HepG2 (cell line): ENCODE data around the gene EFNA3. TPM values are rescaled to one million over a fixed set of nuclear protein-coding genes. Genes with fewer than 3 reads are reported as not detected.

ENCODE experiments used
- DNMT1 ChIP-seq: sonication (generic); formaldehyde crosslinking; IDR thresholded peaks from 2 replicates; pipeline ENCODE4 v1.5.1; 2020; ENCODE audit warnings: mild to moderate bottlenecking, missing genetic modification reagents
- GATAD2A ChIP-seq: IDR thresholded peaks from 2 replicates; pipeline ENCODE4 v1.6.1; 2016
- GMEB1 ChIP-seq: sonication (generic); formaldehyde crosslinking; IDR thresholded peaks from 2 replicates; pipeline ENCODE4 v1.5.1; 2020; ENCODE audit warnings: missing genetic modification reagents, mild to moderate bottlenecking, borderline replicate concordance
- HDAC6 ChIP-seq: fragments of 200-600 bp; sonication (generic); IDR thresholded peaks from 2 replicates; pipeline ENCODE4 v1.7.0; 2017; ENCODE audit warnings: mild to moderate bottlenecking, antibody characterized with exemption, low read length, low read depth
- NCOA2 ChIP-seq: sonication (generic); formaldehyde crosslinking; IDR thresholded peaks from 2 replicates; pipeline ENCODE4 v1.8.0; 2022; ENCODE audit warnings: inconsistent platforms
- POGK ChIP-seq: sonication (generic); formaldehyde crosslinking; conservative IDR thresholded peaks from 2 replicates; pipeline ENCODE4 v1.8.0; 2022; ENCODE audit warnings: mild to moderate bottlenecking, moderate library complexity, missing genetic modification reagents
- RBM22 ChIP-seq: fragments of 200-400 bp; formaldehyde crosslinking; optimal IDR thresholded peaks from 2 replicates; pipeline ENCODE3; 2017; ENCODE audit warnings: mild to moderate bottlenecking, low read length, moderate library complexity
- RFXANK ChIP-seq: IDR thresholded peaks from 2 replicates; pipeline ENCODE4 v1.6.1; 2016
- SAP130 ChIP-seq: IDR thresholded peaks from 2 replicates; pipeline ENCODE4 v1.6.1; 2016; ENCODE audit warnings: low read depth
- ZMYM4 ChIP-seq: sonication (generic); formaldehyde crosslinking; IDR thresholded peaks from 2 replicates; pipeline ENCODE4 v1.8.1; 2023; ENCODE audit warnings: mild to moderate bottlenecking, missing genetic modification reagents
- ZNF121 ChIP-seq: sonication (generic); formaldehyde crosslinking; IDR thresholded peaks from 2 replicates; pipeline ENCODE4 v1.5.0; 2020; ENCODE audit warnings: mild to moderate bottlenecking, missing genetic modification reagents
- ZNF264 ChIP-seq: sonication (generic); formaldehyde crosslinking; IDR thresholded peaks from 2 replicates; pipeline ENCODE4 v1.4.0; 2020; ENCODE audit warnings: missing genetic modification reagents
- polyA plus RNA-seq, 8 experiments: library from polyadenylated mRNA; depleted of rRNA in 3 of 8; stranded (reverse) in 7 of 8; unstranded in 1 of 8; fragments of >200 nt; fragmentation: Illumina TruSeq in 4 of 8; extraction: Trizol in 4 of 8; gene quantifications; 2 replicates each; pipeline versions ENCODE4 v1.2.1 to v1.2.3, GENCODE V29; 2011 to 2016; ENCODE audit warnings: low read depth in 4 of 8, missing spikeins in 1 of 8, mixed read lengths in 1 of 8; ENCODE audit not compliant: insufficient read depth in 1 of 8
- total RNA-seq, 5 experiments: library from RNA; depleted of rRNA; stranded (reverse); fragments of >200 nt; fragmentation: Illumina TruSeq; extraction: Trizol; gene quantifications; 2 replicates each; pipeline ENCODE4 v1.2.3, GENCODE V29; 2016; ENCODE audit warnings: low read depth in 1 of 5

EFNA3 gene
- total and polyA plus RNA-seq, 2 of the 13 experiments (the other 11 are each of a cell fraction or from before 2014, with no cell fraction given) = 1.0 to 5.7 TPM

GRCh38 chr1:155048449-155049334 lies 29.9 kb upstream of the EFNA3 start (continued):
- no peak for TF ChIP-seq GMEB1 (CRISPR knock-in tag)
- TF ChIP-seq HDAC6 = no peak
- no peak for TF ChIP-seq RBM22
- TF ChIP-seq ZNF121 (CRISPR knock-in tag) = no peak
- peak; percentile 93 for TF ChIP-seq ZNF264 (CRISPR knock-in tag)
- TF ChIP-seq GATAD2A = 0 out of 2 replicates have a peak, but pooled peaks have one; percentile 47
- no peak for TF ChIP-seq POGK (CRISPR knock-in tag)
- 0 out of 2 replicates have a peak, but pooled peaks have one; percentile 41 for TF ChIP-seq ZMYM4 (CRISPR knock-in tag)
- TF ChIP-seq SAP130 (CRISPR knock-in tag) = peak; percentile 51; the same call in 1 of the 2 replicates
- no peak for TF ChIP-seq DNMT1
- no peak for TF ChIP-seq NCOA2
- TF ChIP-seq RFXANK (CRISPR knock-in tag) = no peak
